Measurements from ENCODE around the gene MSI2. TPM values are rescaled to one million over a fixed set of nuclear protein-coding genes. Genes with fewer than 3 reads are reported as not detected.

MSI2 gene
- total and polyA plus RNA-seq, 9 of the 15 experiments (the other 6 are each of a cell fraction or from before 2014, with no cell fraction given) = 4.6 to 61.8 (median 42.4) TPM

DNA sequence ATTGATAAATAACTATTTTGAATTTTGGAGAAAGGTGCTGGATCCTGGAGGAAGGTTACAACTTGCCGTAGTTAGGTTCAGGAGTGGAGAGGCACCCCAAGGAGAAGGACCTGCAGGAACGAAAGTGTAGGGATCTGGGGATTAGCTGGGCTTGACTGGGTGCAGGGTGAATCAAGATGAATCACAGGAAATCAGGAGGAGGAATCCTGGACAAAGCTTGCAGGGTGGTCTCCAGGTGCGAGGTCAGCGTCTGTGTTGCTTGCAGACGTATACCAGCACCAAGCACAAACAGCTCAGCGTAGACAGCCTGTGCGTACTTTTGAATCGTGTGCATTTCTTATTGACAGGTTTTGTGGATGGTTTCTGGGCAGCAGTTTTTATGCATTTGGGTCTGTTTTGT, 144.3 kb downstream of the MSI2 start:
- Histone ChIP-seq H3K27ac (ENCODE audit: extremely low read depth, low read depth, low read length) (no peak overlapping the region), H3K79me2 (ENCODE audit: control insufficient read depth, insufficient read depth, low read length) (peaks cover 5% of the 10 kb centered on the region; the same call in 1 of the 3 replicates), H3K9ac (ENCODE audit: insufficient read depth in 1 of 2, low read depth in 2 of 2, low read length in 2 of 2) (no peak overlapping the region), H3K4me1 (replicated peaks in 1 of 2; ENCODE audit: control insufficient read depth in 2 of 2, insufficient read depth in 2 of 2, low read length in 2 of 2) (peaks cover under 1 to 5% of the 10 kb centered on the region in 2 experiments; a peak in 3 of 5 replicates), H4K20me1 (replicated peaks; ENCODE audit: control insufficient read depth, insufficient read depth, low read length) (0 out of 2 replicates have a peak, but pooled peaks cover 3% of the 10 kb centered on the region), H3K36me3 (ENCODE audit: control insufficient read depth, insufficient read depth, low read length) (peaks cover 34% of the 10 kb centered on the region), H3K9me1 (ENCODE audit: control insufficient read depth, insufficient read depth, low read length) (no peaks in the 10 kb centered on the region), H3K27me3 (ENCODE audit: control insufficient read depth in 2 of 2, insufficient read depth in 2 of 2, low read length in 2 of 2) (no peaks in the 10 kb centered on the region), H3K4me3 (no peak overlapping the region), H2AFZ (ENCODE audit: low read depth, low read length) (no peak overlapping the region), H3K4me2 (ENCODE audit: insufficient read depth, low read length) (no peak overlapping the region), H3K9me3 (replicated peaks; ENCODE audit: control insufficient read depth, insufficient read depth, low read depth, low read length) (no peaks in the 10 kb centered on the region)
- FAIRE-seq = no peak
- in situ Hi-C loops (cut with MboI) (no loop called here), intact Hi-C loops (cut with micrococcal nuclease) (no loop called here)
- TF ChIP-seq NR4A1 (CRISPR knock-in tag; IDR thresholded peaks at IDR 0.05) (no peak), NR4A1 (tag; IDR thresholded peaks at IDR 0.05) (no peak), PCBP1 (IDR thresholded peaks at IDR 0.05; ENCODE audit: low read depth, low read length, poor library complexity, severe bottlenecking) (no peak), NFE2L1 (tag; IDR thresholded peaks at IDR 0.05; ENCODE audit: borderline replicate concordance, low read depth) (no peak), DIDO1 (tag; IDR thresholded peaks at IDR 0.05; ENCODE audit: low read depth) (no peak), OTX1 (CRISPR knock-in tag; IDR thresholded peaks at IDR 0.05) (no peak), SIRT6 (IDR thresholded peaks at IDR 0.05; ENCODE audit: low read depth, low read length) (no peak)
- TF ChIP-seq, protein P1, sequence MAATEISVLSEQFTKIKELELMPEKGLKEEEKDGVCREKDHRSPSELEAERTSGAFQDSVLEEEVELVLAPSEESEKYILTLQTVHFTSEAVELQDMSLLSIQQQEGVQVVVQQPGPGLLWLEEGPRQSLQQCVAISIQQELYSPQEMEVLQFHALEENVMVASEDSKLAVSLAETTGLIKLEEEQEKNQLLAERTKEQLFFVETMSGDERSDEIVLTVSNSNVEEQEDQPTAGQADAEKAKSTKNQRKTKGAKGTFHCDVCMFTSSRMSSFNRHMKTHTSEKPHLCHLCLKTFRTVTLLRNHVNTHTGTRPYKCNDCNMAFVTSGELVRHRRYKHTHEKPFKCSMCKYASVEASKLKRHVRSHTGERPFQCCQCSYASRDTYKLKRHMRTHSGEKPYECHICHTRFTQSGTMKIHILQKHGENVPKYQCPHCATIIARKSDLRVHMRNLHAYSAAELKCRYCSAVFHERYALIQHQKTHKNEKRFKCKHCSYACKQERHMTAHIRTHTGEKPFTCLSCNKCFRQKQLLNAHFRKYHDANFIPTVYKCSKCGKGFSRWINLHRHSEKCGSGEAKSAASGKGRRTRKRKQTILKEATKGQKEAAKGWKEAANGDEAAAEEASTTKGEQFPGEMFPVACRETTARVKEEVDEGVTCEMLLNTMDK (IDR thresholded peaks at IDR 0.05; ENCODE audit: borderline replicate concordance, insufficient read depth, low read depth, low read length, poor library complexity, severe bottlenecking) = no peak
- ATAC-seq = no peak
- CTCF ChIA-PET (ENCODE audit: low intra/inter-chr PET ratio) = no interaction called here
- POLR2A ChIA-PET = interaction anchor here (0.6 to 2.1 kb wide), 4 partner anchors 17 to 153 kb away, joined by 3 to 4 read pairs (median 4); no protein-coding TSS in a partner anchor
- no TSS peak for BruUV-seq (replicated peaks)
- DNase-seq (ENCODE audit: extremely low read depth in 1 of 4, low spot score in 3 of 4) = no peak
- 88% methylated on average over 5 of the region's 8 CpGs for WGBS (ENCODE audit: insufficient coverage, low coverage, missing lambda C conversion rate)

Data from K562 (cell line).